GM18508 (cell line): ENCODE results near the gene SYP.

Source experiments
- ATAC-seq: cut with Tn5 transposase; IDR thresholded peaks from one replicate; pipeline ENCODE4 v1.9.1; 2021; ENCODE audit warnings: moderate number of reproducible peaks; ENCODE audit not compliant: insufficient read depth, unreplicated experiment

SYP gene

GRCh38 chrX:49199906-49200771, at the start of gene SYP:
SYP (minus strand) TSS chrX:49200193; CDS start chrX:49200186, 7 bp downstream.
- peak; percentile 74 for ATAC-seq

- no peak for ATAC-seq
Measured at GRCh38 chrX:49249616-49250015, 49.6 kb upstream of the SYP start.

DNA sequence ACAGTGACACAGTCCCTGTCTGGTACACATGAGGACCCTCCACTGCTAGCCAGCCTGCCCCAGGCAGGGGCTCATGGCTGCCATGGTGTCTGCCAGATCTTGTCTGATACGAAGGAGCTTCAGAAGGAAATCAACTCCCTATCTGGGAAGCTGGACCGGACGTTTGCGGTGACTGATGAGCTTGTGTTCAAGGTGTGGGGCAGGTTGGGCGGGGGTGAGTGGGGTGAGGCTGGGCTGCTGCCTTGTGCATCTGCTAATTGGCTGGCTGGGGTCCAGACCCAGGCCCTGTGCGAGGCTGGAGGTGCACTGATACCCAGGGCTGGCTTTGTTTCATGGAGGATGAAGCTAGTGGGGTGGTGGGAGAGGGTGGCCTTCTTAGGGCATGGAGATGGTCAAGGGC, 49.1 kb upstream of the SYP start:
- no peak for ATAC-seq

DNA sequence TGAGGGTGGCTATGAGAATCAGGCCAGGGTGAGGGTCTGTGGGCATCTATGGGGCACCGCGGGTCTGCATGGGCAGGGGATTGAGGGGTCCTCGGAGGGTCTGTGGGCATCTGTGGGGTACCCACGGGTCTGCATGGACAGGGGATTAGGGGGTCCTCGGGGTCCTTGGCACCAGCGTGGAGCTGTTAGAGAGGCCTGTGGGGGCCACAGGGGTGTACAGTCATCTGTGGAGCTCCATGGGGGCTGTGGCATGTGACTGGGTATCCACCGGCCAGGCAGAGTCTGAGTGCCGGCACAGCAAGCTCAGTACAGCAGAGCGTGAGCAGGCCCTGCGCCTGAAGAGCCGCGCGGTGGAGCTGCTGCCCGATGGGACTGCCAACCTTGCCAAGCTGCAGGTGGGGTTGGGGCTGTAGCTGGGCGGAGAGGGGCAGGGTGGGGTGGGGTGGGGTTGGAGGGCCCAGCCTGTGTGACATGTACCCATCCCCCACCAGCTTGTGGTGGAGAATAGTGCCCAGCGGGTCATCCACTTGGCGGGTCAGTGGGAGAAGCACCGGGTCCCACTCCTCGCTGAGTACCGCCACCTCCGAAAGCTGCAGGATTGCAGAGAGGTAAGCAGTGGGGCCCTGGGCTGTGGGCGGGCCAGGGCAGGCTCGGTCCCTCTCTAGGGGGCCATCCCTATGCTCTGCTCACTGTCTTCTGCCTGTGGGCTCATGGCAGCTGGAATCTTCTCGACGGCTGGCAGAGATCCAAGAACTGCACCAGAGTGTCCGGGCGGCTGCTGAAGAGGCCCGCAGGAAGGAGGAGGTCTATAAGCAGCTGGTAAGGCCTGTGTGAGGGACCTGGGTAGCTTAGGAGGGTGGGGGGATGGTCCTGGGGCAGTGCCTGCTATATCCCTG, 48.2 kb upstream of the SYP start:
- ATAC-seq = no peak

- ATAC-seq = no peak
Measured at GRCh38 chrX:49247346-49247745, 47.4 kb upstream of the SYP start.

GRCh38 chrX:49246541-49246940, 46.5 kb upstream of the SYP start:
- no peak for ATAC-seq

- no peak for ATAC-seq
Measured at GRCh38 chrX:49244207-49244606, 44.2 kb upstream of the SYP start.

GRCh38 chrX:49243166-49243565, 43.2 kb upstream of the SYP start:
- ATAC-seq = no peak

GRCh38 chrX:49242545-49243066, 42.6 kb upstream of the SYP start:
- no peak for ATAC-seq

DNA sequence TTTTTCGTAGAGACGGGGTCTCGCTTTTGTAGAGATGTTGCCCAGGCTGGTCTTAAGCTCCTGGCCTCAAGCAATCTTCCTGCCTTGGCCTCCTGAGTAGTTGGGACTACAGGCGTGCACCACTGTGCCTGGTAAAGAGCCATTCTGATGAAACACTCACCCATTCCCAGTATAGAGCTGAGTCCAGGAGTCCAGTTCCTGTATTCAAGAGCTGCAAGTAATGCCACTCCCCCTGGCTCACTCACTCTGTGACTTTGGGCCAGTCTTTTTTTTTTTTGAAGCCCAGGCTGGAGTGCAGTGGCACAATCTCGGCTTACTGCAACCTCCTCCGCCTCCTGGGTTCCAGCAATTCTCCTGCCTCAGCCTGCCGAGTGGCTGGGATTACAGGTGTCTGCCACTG, 38.7 kb upstream of the SYP start:
- no peak for ATAC-seq

DNA sequence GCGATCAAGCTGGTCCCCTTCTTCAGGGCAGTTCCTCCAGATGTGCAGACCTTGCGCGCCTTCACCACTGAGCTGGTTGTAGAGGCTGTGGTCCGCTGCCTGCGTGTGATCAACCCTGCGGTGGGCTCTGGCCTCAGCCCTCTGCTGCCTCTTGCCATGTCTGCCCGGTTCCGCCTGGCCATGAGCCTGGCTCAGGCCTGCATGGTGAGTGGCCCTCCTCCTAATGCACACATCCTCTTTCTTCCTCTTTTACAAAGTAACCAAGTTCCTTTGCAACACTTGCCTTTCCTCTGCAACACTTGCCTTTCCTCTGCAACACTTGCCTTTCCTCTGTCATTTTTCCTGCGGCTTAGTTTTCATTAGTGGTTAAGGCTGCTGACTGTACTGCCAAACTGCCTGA, 37.1 kb upstream of the SYP start:
- no peak for ATAC-seq

- no peak for ATAC-seq
Measured at GRCh38 chrX:49233887-49234555, 34.0 kb upstream of the SYP start.

- no peak for ATAC-seq
Measured at GRCh38 chrX:49233176-49233575, 33.2 kb upstream of the SYP start, which contains the start of gene CACNA1F. CACNA1F (minus strand) TSS chrX:49233340; CDS start chrX:49233309, 31 bp downstream.

- no peak for ATAC-seq
Measured at GRCh38 chrX:49232525-49232924, 32.5 kb upstream of the SYP start.

- no peak for ATAC-seq
Measured at GRCh38 chrX:49231333-49232000, 31.5 kb upstream of the SYP start.

DNA sequence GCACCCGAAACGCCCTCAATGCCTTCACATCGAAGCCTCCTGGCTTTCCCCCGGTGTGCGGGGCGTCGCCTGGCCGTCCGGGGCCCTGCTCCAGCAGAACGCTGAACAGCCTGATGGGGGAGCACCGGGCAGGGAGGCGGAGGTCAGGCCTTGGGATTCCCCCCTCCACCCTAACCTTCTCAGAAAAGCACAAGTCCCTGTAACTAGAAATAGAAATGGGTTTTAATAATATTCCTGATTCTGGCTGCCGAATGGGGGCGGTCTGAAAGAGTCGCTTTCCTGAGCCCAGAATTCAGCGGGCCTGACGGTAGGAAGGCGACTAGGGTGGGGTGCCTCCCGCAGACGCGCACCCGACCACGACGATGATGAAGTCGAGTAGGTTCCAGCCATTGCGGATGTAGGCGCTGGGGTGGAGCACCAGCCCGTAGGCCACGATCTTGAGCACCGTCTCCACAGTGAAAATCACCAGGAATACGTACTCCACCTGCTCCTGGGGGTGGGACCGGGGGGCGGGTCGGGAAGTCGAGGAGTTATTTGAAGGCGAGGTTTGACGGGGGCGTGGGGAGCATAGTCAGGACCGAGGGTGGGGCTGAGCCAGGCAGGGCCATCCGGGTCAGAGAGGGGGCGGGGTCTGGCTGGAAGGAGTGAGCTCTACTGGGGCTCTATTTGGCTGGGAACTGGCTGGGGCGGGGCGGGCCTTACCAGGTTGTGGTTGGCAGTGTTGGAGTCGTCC, 30.7 kb upstream of the SYP start:
- no peak for ATAC-seq

DNA sequence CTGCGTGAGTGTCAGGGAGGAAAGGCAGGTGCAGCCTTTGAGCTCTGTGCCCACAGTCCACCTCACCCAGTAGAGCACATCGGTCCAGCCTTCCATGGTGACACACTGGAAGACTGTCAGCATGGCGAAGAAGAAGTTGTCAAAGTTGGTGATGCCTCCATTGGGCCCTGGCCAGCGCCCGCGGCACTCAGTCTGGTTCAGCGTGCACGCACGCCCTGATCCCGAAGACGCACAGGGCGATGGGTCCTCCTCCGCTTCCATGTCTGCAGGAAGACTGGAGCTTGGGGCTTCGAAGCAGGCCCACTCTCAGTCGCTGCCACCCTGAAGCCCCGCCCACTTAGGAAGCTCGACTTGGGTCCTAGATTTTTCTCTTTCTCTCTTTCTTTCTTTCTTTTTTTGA, 28.2 kb upstream of the SYP start:
- no peak for ATAC-seq

DNA sequence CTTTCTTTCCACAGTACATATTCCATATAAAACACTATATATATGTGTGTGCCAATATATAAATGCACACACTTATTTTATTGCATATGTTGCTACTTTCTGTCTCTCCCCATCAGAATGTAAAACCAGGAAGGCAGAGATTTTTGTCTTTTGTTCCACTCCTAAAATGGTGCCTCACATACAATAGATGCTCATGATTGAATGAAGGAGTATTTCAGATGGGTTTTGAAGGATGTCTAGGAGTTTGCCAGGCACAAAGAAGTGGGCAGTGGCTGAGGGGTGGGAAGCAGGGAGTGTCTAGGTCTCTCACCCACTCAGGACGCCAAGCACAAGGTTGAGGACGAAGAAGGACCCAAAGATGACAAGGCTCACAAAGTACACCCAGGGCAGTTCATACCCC, 27.7 kb upstream of the SYP start:
- ATAC-seq = no peak

DNA sequence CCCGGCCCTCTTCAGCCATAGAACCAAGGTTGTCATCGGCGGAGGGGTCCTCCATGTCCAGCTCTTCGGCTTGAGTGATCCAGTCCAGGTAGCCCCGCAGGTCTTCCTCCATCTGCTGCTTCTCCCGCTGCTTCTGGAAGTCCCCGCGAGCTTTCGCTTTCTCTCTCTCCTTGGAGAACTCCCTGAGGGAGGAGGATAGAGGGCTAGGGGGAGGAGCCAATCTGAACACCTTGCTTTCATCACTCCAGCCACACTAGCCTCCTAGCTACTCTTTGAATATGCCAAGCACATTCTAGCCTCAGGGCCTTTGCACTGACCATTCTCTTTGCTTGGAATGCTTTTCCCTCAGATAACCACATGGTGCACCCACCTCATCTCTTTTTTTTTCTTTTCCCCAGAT, 27.0 kb upstream of the SYP start:
- no peak for ATAC-seq
